Natural killer cell (primary cell): Measurements from ENCODE around the gene HOXD8. TPM values are rescaled to one million over a fixed set of nuclear protein-coding genes. Genes with fewer than 3 reads are reported as not detected.

ENCODE experiments used
- ATAC-seq, 3 donors: fragments of 150-1000 bp in 2 of 3; fragments of 200-7000 bp in 1 of 3; cut with Tn5 transposase; 1 replicate in 1 of 3; 2 replicates in 2 of 3; pipeline ENCODE4 v1.10.0; 2021; ENCODE audit warnings: mild to moderate bottlenecking in 2 of 3, moderate library complexity in 2 of 3
- DNase-seq, 2 donors: peaks; one replicate each; pipeline versions ENCODE4 v3.0.0 to v3.0.0-alpha.2; 2013 to 2021; ENCODE audit warnings: mixed read lengths in 1 of 2
- H3K27ac ChIP-seq: one replicate; pipeline ENCODE4 v1.5.1; 2013; ENCODE audit warnings: mild to moderate bottlenecking, low read length
- H3K27me3 ChIP-seq: one replicate; pipeline ENCODE4 v1.6.1; 2013; ENCODE audit warnings: low read length; ENCODE audit not compliant: control insufficient read depth, insufficient read depth
- H3K36me3 ChIP-seq: one replicate; pipeline ENCODE4 v1.6.1; 2013; ENCODE audit warnings: low read length; ENCODE audit not compliant: control insufficient read depth, insufficient read depth
- H3K4me1 ChIP-seq: one replicate; pipeline ENCODE4 v1.6.1; 2013; ENCODE audit warnings: low read length; ENCODE audit not compliant: control insufficient read depth, insufficient read depth
- H3K4me3 ChIP-seq: one replicate; pipeline ENCODE4 v1.5.1; 2013; ENCODE audit warnings: low read length
- H3K9me3 ChIP-seq: one replicate; pipeline ENCODE4 v1.6.1; 2013; ENCODE audit warnings: low read length; ENCODE audit not compliant: control insufficient read depth, insufficient read depth
- H3K27ac Mint-ChIP-seq, 2 donors: one replicate each; pipeline ENCODE4 v1.8.0; 2022; ENCODE audit warnings: mild to moderate bottlenecking in 2 of 2, mixed read lengths in 2 of 2, moderate library complexity in 1 of 2
- H3K27me3 Mint-ChIP-seq, 2 donors: one replicate each; pipeline ENCODE4 v1.8.0; 2022; ENCODE audit warnings: low read depth in 2 of 2, mixed read lengths in 2 of 2
- H3K36me3 Mint-ChIP-seq: one replicate; pipeline ENCODE4 v1.8.0; 2022; ENCODE audit warnings: mixed read lengths
- H3K4me1 Mint-ChIP-seq, 2 donors: one replicate each; pipeline ENCODE4 v1.8.0; 2022; ENCODE audit warnings: mixed read lengths in 2 of 2
- H3K4me3 Mint-ChIP-seq: one replicate; pipeline ENCODE4 v1.8.0; 2022; ENCODE audit warnings: mild to moderate bottlenecking, moderate library complexity, mixed read lengths
- H3K9me3 Mint-ChIP-seq, 2 donors: one replicate each; pipeline ENCODE4 v1.8.0; 2022; ENCODE audit warnings: mixed read lengths in 2 of 2
- CTCF ChIP-seq: fragments of 200-600 bp; IDR thresholded peaks from one replicate; pipeline ENCODE4 v1.8.0; 2022; ENCODE audit warnings: antibody characterized with exemption
- WGBS: methylation state at CpG from one replicate; pipeline ENCODE4 v1.1.7; 2013; ENCODE audit warnings: missing lambda C conversion rate; ENCODE audit not compliant: insufficient coverage; 5-methylcytosine and 5-hydroxymethylcytosine counted together
- intact Hi-C: fragments of 100-400 bp; cut with micrococcal nuclease; formaldehyde crosslinking; loops from one replicate; pipeline ENCODE4 v1.14.2; 2022
- total RNA-seq, 4 donors: library from RNA; stranded (reverse); fragments of 120-200 nt in 1 of 4; gene quantifications; one replicate each; pipeline versions ENCODE4 v1.2.3 to v1.2.4, GENCODE V29; 2013 to 2022

The HOXD8 gene
- total RNA-seq, 3 donors from 2014 or later (not counting 1 experiment from before 2014, with no cell fraction given) = not detected

- ATAC-seq = no peak
- 59% methylated on average over 6 of the region's 8 CpGs for WGBS
- Histone ChIP-seq H3K9me3 (peaks cover 23% of the 10 kb centered on the region), H3K27ac (no peak overlapping the region), H3K27me3 (peaks cover 80% of the 10 kb centered on the region), H3K4me3 (no peak overlapping the region), H3K36me3 (no peaks in the 10 kb centered on the region), H3K4me1 (peaks cover 30% of the 10 kb centered on the region)
- Mint-ChIP-seq H3K4me1 (peaks cover 21 to 29% of the 10 kb centered on the region in 2 donors), H3K27ac (no peak overlapping the region), H3K4me3 (peak overlapping the region; percentile 45), H3K27me3 (peaks cover 73 to 79% of the 10 kb centered on the region in 2 donors), H3K36me3 (peaks cover 38% of the 10 kb centered on the region), H3K9me3 (peaks cover 0 to 8% of the 10 kb centered on the region in 2 donors)
- no peak for TF ChIP-seq CTCF
- intact Hi-C loops = no loop called here
- DNase-seq = no peak
Measured at GRCh38 chr2:176137906-176138305, 8.4 kb downstream of the HOXD8 start.

DNA sequence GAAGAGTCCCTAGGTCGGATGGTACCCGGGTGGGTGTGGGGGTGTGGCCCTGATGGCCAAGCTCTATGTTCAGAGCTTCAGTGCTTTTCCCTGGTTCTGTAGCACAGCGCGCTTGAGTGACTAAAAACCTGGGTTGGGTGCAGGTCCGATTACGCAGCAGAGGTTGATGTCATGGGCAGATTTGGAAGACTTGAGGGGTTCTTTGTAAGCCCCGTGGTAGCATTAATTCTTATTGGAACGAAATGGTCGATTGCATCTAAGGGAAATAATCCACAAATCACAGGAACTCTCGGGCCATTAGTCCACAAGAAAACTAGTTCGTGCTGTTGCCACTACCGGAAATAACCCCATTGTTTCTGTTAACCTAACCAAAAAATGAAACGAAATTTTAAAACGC, 9.0 kb downstream of the HOXD8 start:
- WGBS = 11% methylated on average over 14 of the region's 14 CpGs
- H3K27me3 Mint-ChIP-seq = peaks cover 74 to 79% of the 10 kb centered on the region in 2 donors
- no peak for DNase-seq
- Histone ChIP-seq H3K4me3 (no peak overlapping the region), H3K27me3 (peaks cover 74% of the 10 kb centered on the region), H3K9me3 (peaks cover 20% of the 10 kb centered on the region), H3K27ac (no peak overlapping the region), H3K36me3 (no peaks in the 10 kb centered on the region), H3K4me1 (peaks cover 29% of the 10 kb centered on the region)
- intact Hi-C loops = no loop called here
- peaks cover 2 to 8% of the 10 kb centered on the region in 2 donors for H3K9me3 Mint-ChIP-seq
- no peak for ATAC-seq
- TF ChIP-seq CTCF = no peak
- no peak overlapping the region for H3K27ac Mint-ChIP-seq
- H3K4me1 Mint-ChIP-seq = peaks cover 21 to 28% of the 10 kb centered on the region in 2 donors
- peak overlapping the region; percentile 52 for H3K4me3 Mint-ChIP-seq
- H3K36me3 Mint-ChIP-seq = peaks cover 38% of the 10 kb centered on the region

GRCh38 chr2:176138923-176139660, 9.6 kb downstream of the HOXD8 start:
- TF ChIP-seq CTCF = no peak
- H3K9me3 Mint-ChIP-seq = peaks cover 2 to 8% of the 10 kb centered on the region in 2 donors
- ATAC-seq (no peak), DNase-seq (no peak)
- H3K36me3 ChIP-seq = no peaks in the 10 kb centered on the region
- 12% methylated on average over 28 of the region's 28 CpGs for WGBS
- H3K4me3 ChIP-seq = no peak overlapping the region
- intact Hi-C loops = no loop called here
- H3K27me3 ChIP-seq = peaks cover 73% of the 10 kb centered on the region
- peaks cover 29% of the 10 kb centered on the region for H3K4me1 ChIP-seq
- H3K4me1 Mint-ChIP-seq = peaks cover 21 to 28% of the 10 kb centered on the region in 2 donors
- peak overlapping the region; percentile 52 for H3K4me3 Mint-ChIP-seq
- H3K36me3 Mint-ChIP-seq = peaks cover 38% of the 10 kb centered on the region
- peaks cover 20% of the 10 kb centered on the region for H3K9me3 ChIP-seq
- no peak overlapping the region for H3K27ac ChIP-seq
- H3K27ac Mint-ChIP-seq = no peak overlapping the region
- peaks cover 73 to 79% of the 10 kb centered on the region in 2 donors for H3K27me3 Mint-ChIP-seq
